ENCODE data around the gene STARD3.

STARD3 gene

GRCh38 chr17:39659279-39660010 is 22.5 kb downstream of the STARD3 start:
- Histone ChIP-seq H3K4me3 (ENCODE audit: insufficient read depth, low read depth, low read length, poor library complexity, severe bottlenecking) (no peak overlapping the region), H3K9me3 (ENCODE audit: control insufficient read depth, low read length) (no peaks in the 10 kb centered on the region), H3K36me3 (ENCODE audit: control insufficient read depth, insufficient read depth, low read length) (peaks cover 58% of the 10 kb centered on the region), H3K4me1 (ENCODE audit: control insufficient read depth, insufficient read depth, low read length, poor library complexity, severe bottlenecking) (no peaks in the 10 kb centered on the region), H3K27me3 (replicated peaks; ENCODE audit: control insufficient read depth, insufficient read depth, low read length, poor library complexity, severe bottlenecking) (no peaks in the 10 kb centered on the region), H3K27ac (ENCODE audit: insufficient read depth, low read length, poor library complexity, severe bottlenecking) (no peak overlapping the region)
- no peak for DNase-seq

- DNase-seq, result no peak
- H3K4me1 ChIP-seq (ENCODE audit: control insufficient read depth, insufficient read depth, low read length, poor library complexity, severe bottlenecking), result no peaks in the 10 kb centered on the region
- H3K36me3 ChIP-seq (ENCODE audit: control insufficient read depth, insufficient read depth, low read length), result peaks cover 58% of the 10 kb centered on the region
- H3K27me3 ChIP-seq (replicated peaks; ENCODE audit: control insufficient read depth, insufficient read depth, low read length, poor library complexity, severe bottlenecking), result no peaks in the 10 kb centered on the region
- no peak overlapping the region for H3K27ac ChIP-seq (ENCODE audit: insufficient read depth, low read length, poor library complexity, severe bottlenecking)
- H3K9me3 ChIP-seq (ENCODE audit: control insufficient read depth, low read length), result no peaks in the 10 kb centered on the region
- H3K4me3 ChIP-seq (ENCODE audit: insufficient read depth, low read depth, low read length, poor library complexity, severe bottlenecking), result no peak overlapping the region
Measured at GRCh38 chr17:39660011-39660360, 23.0 kb downstream of the STARD3 start.

GRCh38 chr17:39660397-39661385 is 23.7 kb downstream of the STARD3 start:
- Histone ChIP-seq H3K9me3 (ENCODE audit: control insufficient read depth, low read length) (no peaks in the 10 kb centered on the region), H3K4me1 (ENCODE audit: control insufficient read depth, insufficient read depth, low read length, poor library complexity, severe bottlenecking) (no peaks in the 10 kb centered on the region), H3K27me3 (replicated peaks; ENCODE audit: control insufficient read depth, insufficient read depth, low read length, poor library complexity, severe bottlenecking) (no peaks in the 10 kb centered on the region), H3K27ac (ENCODE audit: insufficient read depth, low read length, poor library complexity, severe bottlenecking) (no peak overlapping the region), H3K4me3 (ENCODE audit: insufficient read depth, low read depth, low read length, poor library complexity, severe bottlenecking) (no peak overlapping the region), H3K36me3 (ENCODE audit: control insufficient read depth, insufficient read depth, low read length) (peaks cover 58% of the 10 kb centered on the region)
- no peak for DNase-seq

- peaks cover under 1% of the 10 kb centered on the region for H3K4me1 ChIP-seq (ENCODE audit: control insufficient read depth, insufficient read depth, low read length, poor library complexity, severe bottlenecking)
- H3K27ac ChIP-seq (ENCODE audit: insufficient read depth, low read length, poor library complexity, severe bottlenecking), result no peak overlapping the region
- H3K36me3 ChIP-seq (ENCODE audit: control insufficient read depth, insufficient read depth, low read length), result peaks cover 49% of the 10 kb centered on the region
- H3K9me3 ChIP-seq (ENCODE audit: control insufficient read depth, low read length), result no peaks in the 10 kb centered on the region
- no peak for DNase-seq
- peaks cover 2% of the 10 kb centered on the region for H3K27me3 ChIP-seq (replicated peaks; ENCODE audit: control insufficient read depth, insufficient read depth, low read length, poor library complexity, severe bottlenecking)
- H3K4me3 ChIP-seq (ENCODE audit: insufficient read depth, low read depth, low read length, poor library complexity, severe bottlenecking), result no peak overlapping the region
Measured at GRCh38 chr17:39661744-39662541, 25.0 kb downstream of the STARD3 start.

- Histone ChIP-seq H3K36me3 (ENCODE audit: control insufficient read depth, insufficient read depth, low read length) (peaks cover 47% of the 10 kb centered on the region), H3K27me3 (replicated peaks; ENCODE audit: control insufficient read depth, insufficient read depth, low read length, poor library complexity, severe bottlenecking) (peaks cover 2% of the 10 kb centered on the region), H3K9me3 (ENCODE audit: control insufficient read depth, low read length) (no peaks in the 10 kb centered on the region), H3K27ac (ENCODE audit: insufficient read depth, low read length, poor library complexity, severe bottlenecking) (no peak overlapping the region), H3K4me3 (ENCODE audit: insufficient read depth, low read depth, low read length, poor library complexity, severe bottlenecking) (no peak overlapping the region), H3K4me1 (ENCODE audit: control insufficient read depth, insufficient read depth, low read length, poor library complexity, severe bottlenecking) (peaks cover 8% of the 10 kb centered on the region)
- DNase-seq, result no peak
Measured at GRCh38 chr17:39662551-39663339, 25.8 kb downstream of the STARD3 start.

GRCh38 chr17:39663340-39663687 is 26.4 kb downstream of the STARD3 start:
- H3K4me1 ChIP-seq (ENCODE audit: control insufficient read depth, insufficient read depth, low read length, poor library complexity, severe bottlenecking), result peaks cover 13% of the 10 kb centered on the region
- H3K27me3 ChIP-seq (replicated peaks; ENCODE audit: control insufficient read depth, insufficient read depth, low read length, poor library complexity, severe bottlenecking), result peaks cover 2% of the 10 kb centered on the region
- no peak for DNase-seq
- peaks cover 42% of the 10 kb centered on the region for H3K36me3 ChIP-seq (ENCODE audit: control insufficient read depth, insufficient read depth, low read length)
- H3K9me3 ChIP-seq (ENCODE audit: control insufficient read depth, low read length), result no peaks in the 10 kb centered on the region
- H3K27ac ChIP-seq (ENCODE audit: insufficient read depth, low read length, poor library complexity, severe bottlenecking), result no peak overlapping the region
- H3K4me3 ChIP-seq (ENCODE audit: insufficient read depth, low read depth, low read length, poor library complexity, severe bottlenecking), result no peak overlapping the region

- peaks cover 2% of the 10 kb centered on the region for H3K27me3 ChIP-seq (replicated peaks; ENCODE audit: control insufficient read depth, insufficient read depth, low read length, poor library complexity, severe bottlenecking)
- peaks cover 17% of the 10 kb centered on the region for H3K4me1 ChIP-seq (ENCODE audit: control insufficient read depth, insufficient read depth, low read length, poor library complexity, severe bottlenecking)
- H3K27ac ChIP-seq (ENCODE audit: insufficient read depth, low read length, poor library complexity, severe bottlenecking), result no peak overlapping the region
- H3K9me3 ChIP-seq (ENCODE audit: control insufficient read depth, low read length), result no peaks in the 10 kb centered on the region
- peaks cover 36% of the 10 kb centered on the region for H3K36me3 ChIP-seq (ENCODE audit: control insufficient read depth, insufficient read depth, low read length)
- DNase-seq, result no peak
- no peak overlapping the region for H3K4me3 ChIP-seq (ENCODE audit: insufficient read depth, low read depth, low read length, poor library complexity, severe bottlenecking)
Measured at GRCh38 chr17:39663688-39664580, 27.0 kb downstream of the STARD3 start.

- no peaks in the 10 kb centered on the region for H3K9me3 ChIP-seq (ENCODE audit: control insufficient read depth, low read length)
- H3K27me3 ChIP-seq (replicated peaks; ENCODE audit: control insufficient read depth, insufficient read depth, low read length, poor library complexity, severe bottlenecking), result peaks cover 9% of the 10 kb centered on the region
- DNase-seq, result no peak
- peaks cover 17% of the 10 kb centered on the region for H3K4me1 ChIP-seq (ENCODE audit: control insufficient read depth, insufficient read depth, low read length, poor library complexity, severe bottlenecking)
- peaks cover 30% of the 10 kb centered on the region for H3K36me3 ChIP-seq (ENCODE audit: control insufficient read depth, insufficient read depth, low read length)
- no peak within 1 kb of the TSS for H3K27ac ChIP-seq (ENCODE audit: insufficient read depth, low read length, poor library complexity, severe bottlenecking)
- no peak within 1 kb of the TSS for H3K4me3 ChIP-seq (ENCODE audit: insufficient read depth, low read depth, low read length, poor library complexity, severe bottlenecking)
Measured at GRCh38 chr17:39664581-39665561, 27.9 kb downstream of the STARD3 start, which contains the start of gene TCAP. Gene TCAP (plus strand): TSS chr17:39665349. CDS start chr17:39665360, 11 bp downstream.
